ENCODE results near the gene TRAPPC14. TPM values are rescaled to one million over a fixed set of nuclear protein-coding genes. Genes with fewer than 3 reads are reported as not detected.

The TRAPPC14 gene
- total RNA-seq, 1 experiment from 2014 or later: 19.2 TPM

DNA sequence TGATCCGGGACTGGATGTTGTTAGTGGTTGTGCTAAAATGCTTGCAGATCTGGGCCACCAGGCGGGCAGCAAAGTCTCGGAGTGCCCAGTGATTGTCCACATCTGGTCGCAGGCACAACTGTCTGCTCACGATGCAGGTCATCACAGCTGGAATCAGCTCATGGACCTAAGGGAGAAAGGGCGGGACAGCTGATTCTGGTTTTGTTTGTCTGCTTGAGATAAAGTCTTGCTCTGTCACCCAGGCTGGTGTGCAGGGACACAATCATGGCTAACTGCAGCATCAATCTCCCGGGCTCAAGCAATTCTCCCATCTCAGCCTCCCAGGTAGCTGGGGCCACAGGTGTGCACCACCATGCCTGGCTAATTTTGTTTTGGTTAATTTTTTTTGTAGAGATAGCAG is 47.4 kb downstream of the TRAPPC14 start:
- intact Hi-C loops (cut with micrococcal nuclease): no loop called here
- BruUV-seq (replicated peaks): no TSS peak
- ChIA-PET POLR2A (ENCODE audit: unreplicated experiment) (interaction anchor here (0.6 kb wide), 1 partner anchor 9 kb away, joined by 6 read pairs; no protein-coding TSS in a partner anchor), CTCF (no interaction called here)
- H3K4me2 ChIP-seq (ENCODE audit: low read length): no peak overlapping the region
- no peaks in the 10 kb centered on the region for H3K79me2 ChIP-seq (ENCODE audit: low read length)
- H4K20me1 ChIP-seq (ENCODE audit: low read length): no peaks in the 10 kb centered on the region
- ATAC-seq (no peak), DNase-seq (no peak)
- H3K4me3 ChIP-seq (ENCODE audit: low read length): no peak overlapping the region
- H3F3A ChIP-seq (ENCODE audit: low read length, unreplicated experiment): no peaks in the 10 kb centered on the region
- H3K4me1 ChIP-seq (ENCODE audit: insufficient read depth, low read length): no peaks in the 10 kb centered on the region
- H3K9me3 ChIP-seq (ENCODE audit: low read length): no peaks in the 10 kb centered on the region
- no peaks in the 10 kb centered on the region for H3K27me3 ChIP-seq (ENCODE audit: low read length)
- no peak overlapping the region for H3K27ac ChIP-seq (ENCODE audit: low read length)
- TF ChIP-seq EZH2phosphoT487 (IDR thresholded peaks at IDR 0.05; ENCODE audit: borderline replicate concordance, low read length) (no peak), CTCF (conservative IDR thresholded peaks at IDR 0.05; ENCODE audit: low read depth, low read length) (no peak), EZH2 (IDR thresholded peaks at IDR 0.05; ENCODE audit: low read length, unreplicated experiment) (no peak)
- H2AFZ ChIP-seq (ENCODE audit: low read length): no peak overlapping the region
- no peak overlapping the region for H3K9ac ChIP-seq (ENCODE audit: low read length)
- peaks cover 3% of the 10 kb centered on the region for H3K36me3 ChIP-seq (ENCODE audit: low read depth, low read length)
- H3K9me2 ChIP-seq (replicated peaks; ENCODE audit: low read length): no peaks in the 10 kb centered on the region

GRCh38 chr7:100109521-100110163 is 48.9 kb downstream of the TRAPPC14 start:
- Histone ChIP-seq H3K4me3 (ENCODE audit: low read length) (no peak overlapping the region), H3K79me2 (ENCODE audit: low read length) (no peaks in the 10 kb centered on the region), H2AFZ (ENCODE audit: low read length) (no peak overlapping the region), H3K27ac (ENCODE audit: low read length) (no peak overlapping the region), H3F3A (ENCODE audit: low read length, unreplicated experiment) (no peaks in the 10 kb centered on the region), H3K9me2 (replicated peaks; ENCODE audit: low read length) (no peaks in the 10 kb centered on the region), H4K20me1 (ENCODE audit: low read length) (no peaks in the 10 kb centered on the region), H3K9ac (ENCODE audit: low read length) (no peak overlapping the region), H3K4me1 (ENCODE audit: insufficient read depth, low read length) (no peaks in the 10 kb centered on the region), H3K36me3 (ENCODE audit: low read depth, low read length) (peaks cover 3% of the 10 kb centered on the region), H3K4me2 (ENCODE audit: low read length) (no peak overlapping the region), H3K9me3 (ENCODE audit: low read length) (no peaks in the 10 kb centered on the region), H3K27me3 (ENCODE audit: low read length) (no peaks in the 10 kb centered on the region)
- TF ChIP-seq CTCF (conservative IDR thresholded peaks at IDR 0.05; ENCODE audit: low read depth, low read length) (peak; percentile 21; the same call in 1 of the 2 replicates), EZH2 (IDR thresholded peaks at IDR 0.05; ENCODE audit: low read length, unreplicated experiment) (no peak)
- ATAC-seq: peak; percentile 54; the same call in 1 of the 2 replicates
- no TSS peak for BruUV-seq (replicated peaks)
- ChIA-PET CTCF (no interaction called here), POLR2A (ENCODE audit: unreplicated experiment) (no interaction called here)
- DNase-seq: no peak
- intact Hi-C loops (cut with micrococcal nuclease): no loop called here

DNA sequence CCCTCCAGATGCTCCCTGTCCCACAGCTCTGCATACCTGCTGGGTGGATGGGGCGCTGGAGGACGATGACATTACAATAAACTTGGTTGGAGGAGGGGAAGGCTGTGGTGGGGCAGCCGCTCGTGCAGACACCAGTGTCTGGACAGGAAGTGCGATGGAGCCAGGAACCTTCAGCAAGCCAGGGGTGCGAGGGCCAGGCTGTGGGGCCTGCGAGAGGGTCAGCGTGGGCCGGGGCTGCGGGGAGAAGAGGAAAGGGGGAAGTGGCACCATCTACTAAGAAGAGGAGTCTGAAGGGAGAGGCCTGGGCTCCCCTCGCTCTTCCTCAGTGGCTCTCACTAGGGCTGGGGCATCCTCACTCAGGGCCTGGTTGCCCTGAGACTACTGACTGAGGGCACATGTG is 50.6 kb downstream of the TRAPPC14 start:
- Histone ChIP-seq H3K36me3 (ENCODE audit: low read depth, low read length) (peaks cover 3% of the 10 kb centered on the region), H3F3A (ENCODE audit: low read length, unreplicated experiment) (no peaks in the 10 kb centered on the region), H3K27ac (ENCODE audit: low read length) (no peak overlapping the region), H3K9ac (ENCODE audit: low read length) (no peak overlapping the region), H2AFZ (ENCODE audit: low read length) (no peak overlapping the region), H3K4me3 (ENCODE audit: low read length) (no peak overlapping the region), H3K27me3 (ENCODE audit: low read length) (no peaks in the 10 kb centered on the region), H3K9me2 (replicated peaks; ENCODE audit: low read length) (no peaks in the 10 kb centered on the region), H3K4me1 (ENCODE audit: insufficient read depth, low read length) (no peaks in the 10 kb centered on the region), H4K20me1 (ENCODE audit: low read length) (no peaks in the 10 kb centered on the region), H3K9me3 (ENCODE audit: low read length) (no peaks in the 10 kb centered on the region), H3K4me2 (ENCODE audit: low read length) (no peak overlapping the region), H3K79me2 (ENCODE audit: low read length) (no peaks in the 10 kb centered on the region)
- BruUV-seq (replicated peaks): no TSS peak
- TF ChIP-seq EZH2phosphoT487 (IDR thresholded peaks at IDR 0.05; ENCODE audit: borderline replicate concordance, low read length) (no peak), CTCF (conservative IDR thresholded peaks at IDR 0.05; ENCODE audit: low read depth, low read length) (no peak), EZH2 (IDR thresholded peaks at IDR 0.05; ENCODE audit: low read length, unreplicated experiment) (no peak)
- ChIA-PET CTCF (no interaction called here), POLR2A (ENCODE audit: unreplicated experiment) (no interaction called here)
- DNase-seq (no peak), ATAC-seq (no peak)
- intact Hi-C loops (cut with micrococcal nuclease): no loop called here
